ENCODE measurements around the gene SOAT1.

DNA sequence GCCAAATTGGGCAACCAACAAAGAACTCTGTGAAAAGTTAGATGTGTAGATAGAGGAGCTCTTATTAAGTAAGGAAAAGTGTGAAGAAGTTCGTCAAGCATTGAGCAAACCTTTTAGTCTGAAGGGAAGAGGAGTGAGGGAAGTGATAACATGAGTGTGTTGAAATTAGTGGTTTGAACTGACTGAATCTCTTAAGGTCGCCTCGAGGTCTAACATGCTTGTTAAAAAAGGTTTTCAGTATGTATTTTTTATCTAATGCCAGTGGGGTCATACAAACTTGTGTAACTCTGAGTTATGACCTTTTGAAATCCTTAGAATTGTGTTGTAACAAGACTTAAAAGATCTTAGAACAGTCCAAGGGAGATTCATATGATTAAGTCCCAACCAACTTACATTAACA is 34.1 kb downstream of the SOAT1 start:
- TF ChIP-seq, protein P1, sequence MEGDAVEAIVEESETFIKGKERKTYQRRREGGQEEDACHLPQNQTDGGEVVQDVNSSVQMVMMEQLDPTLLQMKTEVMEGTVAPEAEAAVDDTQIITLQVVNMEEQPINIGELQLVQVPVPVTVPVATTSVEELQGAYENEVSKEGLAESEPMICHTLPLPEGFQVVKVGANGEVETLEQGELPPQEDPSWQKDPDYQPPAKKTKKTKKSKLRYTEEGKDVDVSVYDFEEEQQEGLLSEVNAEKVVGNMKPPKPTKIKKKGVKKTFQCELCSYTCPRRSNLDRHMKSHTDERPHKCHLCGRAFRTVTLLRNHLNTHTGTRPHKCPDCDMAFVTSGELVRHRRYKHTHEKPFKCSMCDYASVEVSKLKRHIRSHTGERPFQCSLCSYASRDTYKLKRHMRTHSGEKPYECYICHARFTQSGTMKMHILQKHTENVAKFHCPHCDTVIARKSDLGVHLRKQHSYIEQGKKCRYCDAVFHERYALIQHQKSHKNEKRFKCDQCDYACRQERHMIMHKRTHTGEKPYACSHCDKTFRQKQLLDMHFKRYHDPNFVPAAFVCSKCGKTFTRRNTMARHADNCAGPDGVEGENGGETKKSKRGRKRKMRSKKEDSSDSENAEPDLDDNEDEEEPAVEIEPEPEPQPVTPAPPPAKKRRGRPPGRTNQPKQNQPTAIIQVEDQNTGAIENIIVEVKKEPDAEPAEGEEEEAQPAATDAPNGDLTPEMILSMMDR (IDR thresholded peaks at IDR 0.05; ENCODE audit: poor library complexity) = no peak
- no peak for TF ChIP-seq EZH2 (IDR thresholded peaks at IDR 0.05; ENCODE audit: borderline replicate concordance)

All from hepatocyte (in vitro differentiated cells).